GM13977 (cell line): ENCODE data around the gene MAB21L3.
"Not testable (repeated sequence)": the region's sequence is repeated elsewhere in the genome, so short reads cannot be mapped to it uniquely, and the experiment has no call there.

ENCODE experiments used
- DNase-seq: peaks from one replicate; pipeline ENCODE4 v3.0.0; 2012; ENCODE audit warnings: low spot score
- in situ Hi-C: fragments of 300-500 bp; cut with MboI; formaldehyde crosslinking; loops from one replicate; pipeline ENCODE4 v1.12.0; 2022; ENCODE audit warnings: low sequenced_read_pairs, low pct_unique_long_range_greater_than_20kb, mixed read lengths, inconsistent platforms; ENCODE audit not compliant: unreplicated experiment
- TF ChIP-seq, protein P1 (sequence below): IDR thresholded peaks from 2 replicates; pipeline ENCODE4 v1.5.1; 2012; ENCODE audit warnings: mild to moderate bottlenecking, control low read depth; ENCODE audit not compliant: insufficient read depth; ENCODE audit errors: extremely low read depth, missing control alignments

MAB21L3 gene

DNA sequence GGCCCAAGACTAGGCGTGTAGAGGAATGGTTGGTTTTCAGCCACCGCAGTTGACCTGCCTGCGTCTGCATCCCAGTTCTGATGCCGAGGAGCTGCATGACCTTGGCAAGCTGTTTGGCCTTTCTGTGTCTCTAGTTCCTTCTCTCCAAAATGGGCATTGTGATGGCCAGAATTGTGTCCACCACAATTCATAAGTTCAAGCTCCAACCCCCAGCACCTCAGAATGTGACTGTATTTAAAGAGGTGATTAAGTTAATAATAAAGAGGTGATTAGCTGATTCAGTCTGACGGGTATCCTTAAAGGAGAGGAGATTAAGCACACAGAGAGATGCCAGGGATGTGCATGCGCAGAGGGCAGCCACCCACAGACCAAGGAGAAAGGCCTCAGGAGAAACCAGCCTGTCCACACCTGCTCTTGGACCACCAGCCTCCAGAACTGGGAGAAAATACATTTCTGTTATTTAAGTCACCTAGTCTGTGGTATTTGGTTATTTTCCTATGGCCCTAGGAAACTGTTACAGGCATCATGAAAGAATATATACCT, 28.5 kb downstream of the MAB21L3 start:
- TF ChIP-seq, protein P1, sequence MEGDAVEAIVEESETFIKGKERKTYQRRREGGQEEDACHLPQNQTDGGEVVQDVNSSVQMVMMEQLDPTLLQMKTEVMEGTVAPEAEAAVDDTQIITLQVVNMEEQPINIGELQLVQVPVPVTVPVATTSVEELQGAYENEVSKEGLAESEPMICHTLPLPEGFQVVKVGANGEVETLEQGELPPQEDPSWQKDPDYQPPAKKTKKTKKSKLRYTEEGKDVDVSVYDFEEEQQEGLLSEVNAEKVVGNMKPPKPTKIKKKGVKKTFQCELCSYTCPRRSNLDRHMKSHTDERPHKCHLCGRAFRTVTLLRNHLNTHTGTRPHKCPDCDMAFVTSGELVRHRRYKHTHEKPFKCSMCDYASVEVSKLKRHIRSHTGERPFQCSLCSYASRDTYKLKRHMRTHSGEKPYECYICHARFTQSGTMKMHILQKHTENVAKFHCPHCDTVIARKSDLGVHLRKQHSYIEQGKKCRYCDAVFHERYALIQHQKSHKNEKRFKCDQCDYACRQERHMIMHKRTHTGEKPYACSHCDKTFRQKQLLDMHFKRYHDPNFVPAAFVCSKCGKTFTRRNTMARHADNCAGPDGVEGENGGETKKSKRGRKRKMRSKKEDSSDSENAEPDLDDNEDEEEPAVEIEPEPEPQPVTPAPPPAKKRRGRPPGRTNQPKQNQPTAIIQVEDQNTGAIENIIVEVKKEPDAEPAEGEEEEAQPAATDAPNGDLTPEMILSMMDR = no peak
- no peak for DNase-seq
- in situ Hi-C loops = loop anchor here (10.0 kb wide), 1 partner anchor 345 kb away; no protein-coding TSS in a partner anchor

DNA sequence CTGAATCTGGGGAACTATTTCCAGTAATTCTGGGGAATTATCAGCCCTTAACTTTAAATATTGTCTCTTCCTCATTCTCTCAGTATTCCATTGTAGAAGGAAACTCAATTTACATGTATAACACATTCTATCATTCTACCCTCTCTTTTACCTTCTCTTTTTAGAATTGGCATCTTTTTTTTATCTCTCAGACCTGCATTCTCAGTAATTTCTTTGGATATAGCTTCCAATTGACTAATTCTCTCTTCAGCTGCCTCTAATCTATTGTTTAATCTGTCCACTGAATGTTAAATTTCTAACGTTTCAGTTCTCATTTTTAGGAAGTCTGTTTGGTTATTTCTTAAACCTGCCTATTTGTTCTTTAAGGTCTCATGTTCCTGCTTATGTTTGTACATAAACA, 33.0 kb downstream of the MAB21L3 start:
- in situ Hi-C loops = no loop called here
- TF ChIP-seq, protein P1 = no peak
- no peak for DNase-seq

GRCh38 chr1:116146447-116147113, 35.4 kb downstream of the MAB21L3 start:
- in situ Hi-C loops, DNase-seq: not testable (repeated sequence)

DNA sequence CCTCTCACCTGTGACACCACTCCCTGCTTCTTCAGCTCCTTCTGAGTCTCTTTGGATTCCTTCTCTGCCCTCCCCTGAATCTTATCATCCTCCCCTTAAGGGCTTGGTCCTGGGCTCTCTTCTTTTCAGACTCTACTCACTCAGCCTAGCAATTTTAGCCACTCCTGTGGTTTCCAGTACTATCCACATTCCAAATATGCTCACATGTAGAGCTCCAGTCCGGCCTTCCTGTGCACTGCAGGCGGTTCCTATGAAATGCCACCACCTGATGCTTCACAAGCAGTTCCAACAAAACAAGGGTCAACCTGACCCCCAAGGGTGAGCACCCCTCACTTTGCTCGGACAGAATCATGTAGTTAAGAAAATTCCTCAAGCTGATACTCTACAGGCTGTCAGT, 35.9 kb downstream of the MAB21L3 start:
- in situ Hi-C loops = no loop called here
- TF ChIP-seq, protein P1 = no peak
- DNase-seq = no peak

DNA sequence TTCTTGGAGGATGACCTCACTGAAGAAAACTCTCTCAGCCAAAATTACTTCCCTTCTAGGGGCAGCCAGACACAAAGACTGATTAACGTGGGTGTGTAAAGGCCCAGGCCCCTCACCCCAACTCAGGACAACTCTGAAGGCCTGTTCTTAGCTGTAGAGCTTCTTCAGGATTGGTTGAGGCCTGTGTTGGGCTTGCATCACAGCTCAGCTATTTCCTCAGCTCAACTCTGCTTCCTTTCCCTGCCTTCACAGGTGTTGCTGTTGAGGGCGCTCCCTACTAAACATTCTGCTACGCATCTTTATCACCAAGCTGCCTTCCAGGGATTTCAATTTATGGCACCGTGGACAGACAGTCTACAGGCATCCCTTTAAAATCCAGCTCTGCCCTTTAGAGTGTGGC, 36.8 kb downstream of the MAB21L3 start:
- TF ChIP-seq, protein P1 = no peak
- in situ Hi-C loops = no loop called here
- no peak for DNase-seq

DNA sequence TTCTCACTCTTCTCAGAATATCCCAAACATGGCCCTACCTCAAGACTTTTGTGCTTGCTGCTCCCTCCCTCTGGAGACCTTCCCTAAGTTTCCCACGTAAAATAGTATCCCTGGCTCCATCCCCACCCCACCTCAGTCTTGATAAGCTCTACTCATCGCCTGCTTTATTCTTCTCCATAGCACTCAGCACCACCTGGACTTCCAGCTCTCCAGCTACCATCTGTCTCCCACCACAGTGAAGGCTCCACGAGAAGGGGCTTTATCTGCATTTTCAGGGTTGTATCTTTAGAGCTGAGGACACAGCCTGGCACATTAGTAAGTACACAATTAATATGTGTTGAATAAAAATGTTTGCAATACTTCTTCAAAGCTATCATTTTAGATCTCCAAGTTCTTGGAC, 37.8 kb downstream of the MAB21L3 start:
- no peak for DNase-seq
- TF ChIP-seq, protein P1 = no peak
- in situ Hi-C loops = no loop called here

DNA sequence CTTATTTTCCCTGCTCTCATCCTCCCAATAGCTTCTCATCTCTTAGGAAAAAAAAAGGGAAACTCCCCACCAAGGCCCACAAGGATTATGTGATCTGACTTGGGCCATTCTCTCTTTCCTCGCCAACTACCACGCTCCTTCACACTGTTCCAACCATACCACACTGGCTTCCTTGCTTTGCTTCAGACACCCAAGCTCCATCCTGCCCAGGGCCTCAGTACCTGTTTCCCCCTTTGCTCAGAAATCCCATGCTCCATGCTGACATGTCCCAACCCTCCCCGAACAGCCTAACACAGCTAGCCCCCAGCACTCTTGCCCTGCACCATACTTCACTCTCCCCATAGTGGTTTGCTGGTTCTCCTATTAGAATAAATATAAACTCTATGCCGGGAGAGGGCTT, 39.2 kb downstream of the MAB21L3 start:
- TF ChIP-seq, protein P1 = no peak
- no peak for DNase-seq
- in situ Hi-C loops = no loop called here
